ENCODE results near the gene DDX19B.
"Not testable (repeated sequence)": the region's sequence is repeated elsewhere in the genome, so short reads cannot be mapped to it uniquely, and the experiment has no call there.

DDX19B gene

GRCh38 chr16:70364399-70364798 is 65.4 kb downstream of the DDX19B start:
- no peak for FAIRE-seq

- FAIRE-seq = not testable (repeated sequence)
Measured at GRCh38 chr16:70370145-70370544, 71.2 kb downstream of the DDX19B start.

GRCh38 chr16:70370924-70371323 is 71.9 kb downstream of the DDX19B start:
- no peak for FAIRE-seq

GRCh38 chr16:70372921-70373728 is 74.1 kb downstream of the DDX19B start:
- FAIRE-seq = no peak

- no peak for FAIRE-seq
Measured at GRCh38 chr16:70374213-70374612, 75.2 kb downstream of the DDX19B start.

GRCh38 chr16:70375636-70376611 is 76.9 kb downstream of the DDX19B start:
- no peak for FAIRE-seq

GRCh38 chr16:70377782-70378181 is 78.8 kb downstream of the DDX19B start:
- no peak for FAIRE-seq

- no peak for FAIRE-seq
Measured at GRCh38 chr16:70378869-70379493, 80.0 kb downstream of the DDX19B start.

GRCh38 chr16:70380248-70380918 is 81.4 kb downstream of the DDX19B start:
- FAIRE-seq = no peak

GRCh38 chr16:70380919-70381603 is 82.1 kb downstream of the DDX19B start:
- FAIRE-seq = peak; percentile 97

- no peak for FAIRE-seq
Measured at GRCh38 chr16:70381604-70382342, 82.8 kb downstream of the DDX19B start.

- FAIRE-seq = no peak
Measured at GRCh38 chr16:70383421-70383960, 84.5 kb downstream of the DDX19B start.
